ENCODE measurements around the gene SUGP1.

SUGP1 gene

DNA sequence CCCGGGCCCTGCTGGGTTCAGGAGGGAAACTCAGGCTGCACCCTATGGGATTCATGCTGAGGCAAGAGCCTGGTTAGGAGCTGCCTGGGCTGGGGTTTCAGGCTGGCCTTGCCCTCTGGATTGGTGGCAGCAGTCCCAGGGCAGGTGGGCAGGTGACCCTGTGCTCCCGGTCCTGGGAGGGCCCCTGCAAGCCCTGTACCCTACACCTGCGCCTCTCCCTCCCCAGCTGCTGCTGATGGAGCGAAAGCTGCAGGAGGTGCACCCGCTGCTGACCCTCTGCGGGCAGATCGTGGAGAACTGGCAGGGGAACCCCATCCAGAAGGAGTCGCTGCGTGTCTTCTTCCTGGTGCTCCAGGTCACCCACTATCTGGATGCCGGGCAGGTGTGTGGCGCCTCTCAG, 20.7 kb upstream of the SUGP1 start:
- no peak for DNase-seq

DNA sequence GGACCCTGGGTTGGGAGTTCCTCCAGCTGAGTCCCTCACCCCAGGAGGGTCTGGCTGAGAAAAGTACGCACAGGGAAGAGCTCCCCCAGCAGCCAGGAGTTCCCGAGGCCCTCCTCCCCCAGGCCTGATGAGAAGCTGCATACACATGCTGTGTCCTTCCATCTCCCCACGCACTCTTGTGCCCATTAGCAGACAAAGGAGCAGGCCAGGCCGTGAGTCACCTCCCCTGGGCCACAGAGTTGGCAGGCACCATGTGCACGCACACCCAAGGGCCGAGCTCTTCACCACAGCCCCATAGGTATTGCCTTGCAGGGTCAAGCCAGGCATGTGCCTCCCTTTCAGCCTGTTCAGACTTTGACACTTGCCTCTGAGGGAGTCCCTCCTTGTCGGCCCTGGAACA, 17.8 kb upstream of the SUGP1 start:
- no peak for DNase-seq

DNA sequence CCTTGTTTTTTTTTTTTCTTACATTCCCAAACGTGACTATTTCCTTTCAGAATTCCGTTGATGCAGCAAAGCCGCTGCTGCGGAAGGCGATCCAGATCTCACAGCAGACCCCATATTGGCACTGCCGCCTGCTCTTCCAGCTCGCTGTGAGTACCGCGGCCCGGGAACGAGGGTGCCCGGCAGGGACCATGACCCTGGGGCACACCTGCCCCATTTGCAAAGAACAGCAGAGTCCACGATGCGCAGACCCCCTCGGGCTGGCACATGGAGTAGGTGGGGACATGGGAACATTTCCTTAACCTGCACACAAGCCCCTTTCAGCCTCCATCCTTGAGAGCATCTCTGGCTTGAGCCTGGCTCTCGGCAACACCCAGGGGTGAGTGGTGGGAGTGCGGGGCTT, 16.8 kb upstream of the SUGP1 start:
- DNase-seq, result no peak

DNA sequence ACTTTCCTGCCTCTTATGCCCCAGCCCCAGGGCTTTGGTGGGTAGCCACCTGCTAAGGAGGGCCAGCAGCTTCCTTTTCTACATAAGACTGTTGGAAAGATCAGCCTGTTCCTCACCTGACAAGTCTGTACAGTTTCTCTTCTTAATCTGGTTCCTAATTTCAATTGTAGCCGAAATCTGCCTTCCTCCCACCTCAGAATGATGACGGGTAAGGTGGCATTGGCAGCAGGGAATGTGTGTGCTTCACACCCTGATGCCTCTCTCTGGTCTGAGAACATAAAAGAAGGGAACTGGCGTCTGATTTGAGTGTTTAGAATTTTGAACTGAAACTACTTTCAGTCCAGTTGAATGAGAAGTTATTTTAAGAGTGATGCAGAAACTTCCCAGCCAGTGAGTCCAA, 16.3 kb upstream of the SUGP1 start:
- no peak for DNase-seq

DNA sequence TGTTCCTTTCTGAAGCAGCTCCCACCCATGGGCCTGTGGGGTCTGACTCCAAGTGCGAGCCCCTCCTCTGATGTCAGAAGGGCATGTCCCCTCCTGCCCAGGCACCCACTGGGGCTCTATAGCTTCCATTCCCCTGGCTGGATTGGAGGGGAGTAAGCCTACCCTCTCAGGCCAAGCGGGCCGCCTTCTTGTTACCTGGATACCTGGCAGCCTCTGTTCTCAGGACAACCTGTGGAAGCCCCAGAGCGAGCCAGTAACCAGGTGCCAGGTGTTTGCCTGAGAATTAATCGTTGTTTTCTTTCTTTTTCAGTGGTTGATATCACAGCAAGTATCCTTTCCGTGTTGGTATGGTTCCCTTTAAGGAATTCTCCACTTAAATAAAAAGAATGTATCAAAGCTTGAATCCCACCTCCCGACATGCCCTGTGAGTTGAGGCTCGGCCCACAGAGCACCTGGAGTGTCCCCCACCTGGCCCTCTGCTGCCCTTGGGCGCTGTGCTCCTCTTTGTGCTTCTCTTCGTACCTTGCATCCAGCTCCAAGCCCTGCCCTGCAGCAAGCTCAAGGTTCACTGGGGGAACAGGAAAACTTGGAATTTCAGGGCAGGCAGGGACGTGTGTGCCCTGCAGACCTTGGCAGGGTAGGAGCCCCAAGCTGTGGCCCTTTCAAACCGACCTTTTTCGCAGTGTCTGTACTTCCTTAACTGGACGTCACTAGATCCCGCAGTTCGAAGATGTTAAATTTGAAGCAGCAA, 15.3 kb upstream of the SUGP1 start:
- DNase-seq, result no peak

DNA sequence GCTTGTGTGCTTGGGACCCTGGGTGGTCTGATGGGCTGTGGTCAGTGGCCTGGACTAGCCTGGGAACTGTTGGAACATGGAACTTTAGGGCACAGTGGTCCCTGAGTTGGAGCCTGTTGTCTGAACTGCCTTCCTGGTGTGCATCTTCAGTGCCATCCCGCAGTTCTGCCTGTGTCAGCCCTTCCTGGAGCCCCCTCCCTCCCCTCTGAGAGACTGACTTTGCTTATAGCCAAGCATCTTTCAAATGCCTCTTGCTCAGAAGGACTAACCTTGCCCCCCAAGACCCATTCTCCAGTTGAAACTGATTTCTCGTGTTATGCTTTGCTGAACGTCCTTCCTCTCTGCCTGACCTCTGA, 14.7 kb upstream of the SUGP1 start:
- no peak for DNase-seq

DNA sequence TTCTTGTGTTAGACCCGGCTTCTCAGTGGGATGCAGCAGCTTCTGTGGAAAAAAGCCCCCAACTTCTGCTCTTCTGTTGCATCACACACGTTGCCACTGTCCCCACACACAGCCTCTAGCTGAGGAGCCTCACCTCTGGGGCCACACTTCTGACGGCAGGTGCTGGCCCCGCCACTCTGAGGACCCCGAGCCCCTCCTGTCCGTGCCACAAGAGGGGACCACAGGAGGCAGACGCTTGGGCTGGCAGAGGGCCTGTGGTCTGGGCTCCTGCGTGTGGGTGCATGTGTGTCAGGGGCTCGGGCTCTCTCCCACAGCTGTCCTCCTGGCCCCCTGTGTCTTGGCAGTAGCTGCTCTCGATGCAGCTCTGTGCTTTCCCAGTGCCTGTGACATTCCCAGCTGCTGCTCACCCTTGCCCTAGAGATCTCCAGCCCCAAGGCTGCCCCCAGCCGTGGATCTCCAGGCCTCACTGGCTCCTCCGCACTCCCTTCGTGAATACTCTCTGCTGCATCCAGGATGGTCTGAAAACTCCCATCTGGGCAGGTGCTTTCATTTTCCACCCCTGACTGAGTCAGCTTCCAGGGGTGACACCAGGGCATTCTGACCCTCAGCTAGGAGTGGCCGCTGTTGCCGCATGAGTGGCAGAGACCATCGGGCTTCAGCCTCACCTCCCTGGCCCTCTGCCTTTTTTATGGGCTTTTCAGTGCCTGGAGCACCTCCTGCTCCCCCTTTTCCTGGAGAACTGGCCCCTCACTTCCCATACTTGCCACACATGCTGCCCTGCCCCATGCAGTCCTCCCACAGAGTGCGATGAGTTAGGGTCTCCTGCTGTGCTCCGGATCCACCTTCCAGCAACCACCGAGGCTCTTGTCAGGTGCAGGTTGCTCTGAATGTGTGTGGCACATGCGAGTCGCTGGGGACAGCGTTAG, 14.0 kb upstream of the SUGP1 start:
- no peak for DNase-seq

DNA sequence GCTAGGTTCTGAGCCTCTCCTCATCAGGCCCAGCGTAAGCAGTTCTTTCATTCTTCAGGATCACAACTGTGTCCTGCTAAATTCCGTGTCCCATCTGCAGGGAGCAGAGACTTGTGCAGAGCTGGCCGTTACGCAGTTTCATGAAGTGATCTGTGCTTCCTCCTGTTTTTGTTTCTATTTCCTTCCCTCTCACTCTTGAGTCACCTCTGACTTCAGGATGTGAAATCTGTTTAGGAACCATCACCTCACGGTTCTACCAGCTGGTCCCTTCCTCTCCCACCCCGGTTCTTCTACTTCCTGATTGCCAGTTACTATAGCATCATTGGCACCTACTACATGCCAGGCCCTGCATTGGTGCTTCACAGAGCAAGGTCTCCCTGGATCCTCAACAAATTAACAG, 8.8 kb upstream of the SUGP1 start:
- DNase-seq, result peak; percentile 28

DNA sequence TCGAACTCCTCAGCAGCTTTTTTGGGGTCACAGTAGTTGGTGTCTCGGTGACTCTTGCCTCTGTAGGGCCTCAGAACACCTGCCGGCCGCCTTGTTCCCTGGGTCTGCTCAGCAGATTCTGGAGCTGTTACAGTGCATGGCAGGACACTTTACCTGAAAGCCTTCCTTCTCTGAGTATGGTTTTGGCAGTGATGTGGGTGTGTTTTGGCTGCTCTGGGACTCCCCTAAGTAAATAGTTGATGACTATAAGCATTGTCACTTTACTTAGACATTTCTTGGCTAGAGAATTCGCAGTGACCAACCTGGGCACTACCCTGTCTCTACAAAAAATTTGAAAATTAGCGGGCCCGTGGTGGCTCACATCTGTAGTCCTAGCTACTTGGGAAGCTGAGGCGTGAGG, 7.4 kb upstream of the SUGP1 start:
- DNase-seq, result no peak

DNA sequence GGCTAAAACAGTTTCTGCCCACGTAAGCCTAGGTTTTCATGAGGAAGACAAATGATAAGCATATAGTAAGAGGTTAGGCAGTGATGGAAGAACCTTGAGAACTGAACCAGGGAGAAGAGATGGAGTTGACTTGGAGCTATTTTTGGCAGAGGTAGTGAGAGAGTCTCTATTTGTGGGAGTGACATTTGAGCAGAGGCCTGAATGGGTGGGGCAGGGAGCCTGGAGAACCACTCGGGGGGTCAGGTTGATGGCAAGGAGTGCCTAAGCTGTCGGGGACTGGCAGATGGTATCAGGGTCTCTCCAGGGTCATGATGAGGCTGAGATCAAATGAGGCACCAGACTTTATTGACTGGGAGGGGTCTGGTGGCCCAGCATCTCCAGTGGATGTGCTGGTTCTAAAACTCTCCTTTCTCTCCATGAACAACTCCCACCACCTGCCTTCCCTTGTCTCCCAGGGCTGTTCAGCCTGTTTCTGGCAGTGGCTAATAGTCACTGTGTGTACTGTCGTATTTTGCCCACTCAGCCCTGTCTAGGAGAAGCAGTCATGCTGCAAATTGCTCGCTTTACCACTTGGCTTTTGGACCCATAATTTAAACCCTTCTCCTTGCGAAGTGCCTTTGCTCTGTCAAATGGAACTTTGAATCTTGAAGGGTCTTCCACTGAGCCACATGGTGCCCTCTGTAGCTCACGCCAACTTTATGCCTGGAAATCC, 3.9 kb upstream of the SUGP1 start:
- no peak for DNase-seq

DNA sequence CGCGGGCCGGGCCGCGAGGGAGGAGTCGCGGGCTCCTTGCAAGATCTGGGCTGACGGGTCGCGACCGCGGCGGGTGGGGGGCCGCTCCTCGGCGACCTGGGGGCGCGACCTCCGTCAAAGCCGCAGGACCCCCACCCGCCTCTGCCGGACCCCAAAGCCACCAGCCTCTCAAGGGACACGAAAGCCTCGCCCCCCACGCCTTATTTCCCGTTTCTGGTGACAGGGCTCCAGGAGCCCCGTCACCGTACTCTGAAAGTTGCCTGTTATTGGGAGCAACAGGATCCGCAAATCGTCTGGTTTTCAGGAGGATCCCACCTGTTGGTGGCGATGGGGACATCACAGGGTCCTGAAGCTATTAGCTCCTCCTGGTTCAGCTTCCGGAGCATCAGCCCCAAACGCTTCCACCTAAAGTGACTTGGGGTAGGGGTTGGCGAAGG, 850 bp upstream of the SUGP1 start:
- peak; percentile 56 for DNase-seq

DNA sequence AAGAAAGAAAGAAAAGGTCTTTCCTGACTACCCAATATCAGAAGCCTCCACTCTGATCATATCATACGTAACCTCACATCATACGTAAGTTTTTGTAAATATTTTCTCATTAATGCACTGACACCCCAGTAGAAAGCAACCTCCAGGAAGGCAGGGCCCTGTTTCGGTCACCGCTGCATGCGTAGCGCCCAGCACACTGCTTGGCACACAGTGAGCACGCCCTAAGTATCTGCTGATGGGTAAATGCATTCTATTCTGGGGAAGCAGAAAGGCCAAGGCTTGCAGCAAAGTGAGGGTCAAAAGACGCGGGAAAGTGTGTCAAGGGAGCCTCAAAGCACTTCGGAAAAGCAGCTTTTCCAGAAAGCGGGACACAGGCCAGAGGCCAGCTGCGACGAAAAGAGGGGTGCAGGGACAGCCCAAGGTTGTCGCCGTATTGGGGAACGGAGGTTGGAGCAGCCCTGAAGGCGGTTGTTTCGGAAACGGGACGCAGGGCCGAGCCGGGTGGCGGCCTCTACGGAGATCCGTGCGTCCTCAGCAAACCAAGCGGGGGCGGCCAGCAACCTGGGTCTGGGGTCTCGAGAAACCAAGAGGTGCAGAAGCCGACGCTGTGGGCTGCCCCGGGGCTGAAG, 463 bp downstream of the SUGP1 start:
- peak; percentile 39 for DNase-seq

DNA sequence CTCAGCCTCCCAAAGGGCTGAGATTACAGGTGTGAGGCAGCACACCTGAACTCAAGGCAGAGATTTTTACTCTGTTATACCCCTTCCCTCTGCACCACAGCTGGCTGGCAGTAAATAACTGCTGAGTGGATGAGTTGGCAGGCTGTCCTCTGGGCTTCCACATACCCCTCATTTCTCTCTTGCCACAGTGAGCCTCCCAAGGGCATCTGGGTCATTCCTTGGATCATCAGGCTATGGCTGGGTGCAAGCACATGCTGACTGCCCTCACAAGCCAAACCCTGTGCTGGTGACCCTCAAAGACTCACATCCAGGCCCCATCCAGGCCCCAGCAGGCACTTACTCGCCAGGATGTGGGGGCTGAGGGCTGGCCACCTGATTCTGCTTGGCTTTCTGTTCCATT, 4.2 kb downstream of the SUGP1 start:
- DNase-seq, result no peak

DNA sequence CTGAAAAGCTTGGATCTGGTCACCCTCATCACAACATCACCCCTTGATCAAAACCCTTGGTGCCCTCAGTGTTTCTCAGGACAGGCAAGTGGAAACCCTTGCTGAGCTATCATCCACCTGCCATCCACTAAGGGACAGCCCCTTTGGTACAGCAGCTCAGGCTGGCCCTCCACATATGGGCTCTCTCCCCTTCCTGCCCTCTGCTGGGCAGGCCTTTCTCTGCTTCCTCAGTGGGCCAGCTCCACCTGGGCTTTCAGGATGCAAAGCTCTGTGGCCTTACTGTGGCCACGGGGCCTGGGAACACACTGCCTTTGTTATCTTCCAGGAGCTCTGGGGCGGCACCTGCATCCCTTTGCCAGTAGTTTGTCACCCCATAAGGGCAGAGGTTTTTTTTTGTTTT, 4.9 kb downstream of the SUGP1 start:
- peak; percentile 9 for DNase-seq

DNA sequence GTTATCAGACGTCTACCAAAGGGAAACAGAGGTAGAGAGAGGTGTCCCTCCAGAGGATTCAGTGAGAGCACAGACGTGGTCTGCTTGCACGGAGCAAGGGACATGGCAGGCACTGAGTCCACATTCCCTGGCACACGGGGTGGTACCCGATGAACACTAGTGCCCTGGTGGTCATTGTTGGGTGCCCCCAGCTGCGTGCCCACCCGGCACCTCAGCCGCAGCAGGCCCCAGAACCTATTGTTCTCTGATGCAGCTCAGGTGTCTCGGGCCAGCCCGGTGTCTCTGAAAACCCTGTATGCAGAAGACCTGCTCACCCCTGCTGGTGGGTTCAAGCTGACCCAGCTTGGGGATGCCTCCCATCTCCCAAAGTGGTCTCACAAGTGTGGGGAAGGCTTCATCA, 11.9 kb downstream of the SUGP1 start:
- DNase-seq, result no peak

DNA sequence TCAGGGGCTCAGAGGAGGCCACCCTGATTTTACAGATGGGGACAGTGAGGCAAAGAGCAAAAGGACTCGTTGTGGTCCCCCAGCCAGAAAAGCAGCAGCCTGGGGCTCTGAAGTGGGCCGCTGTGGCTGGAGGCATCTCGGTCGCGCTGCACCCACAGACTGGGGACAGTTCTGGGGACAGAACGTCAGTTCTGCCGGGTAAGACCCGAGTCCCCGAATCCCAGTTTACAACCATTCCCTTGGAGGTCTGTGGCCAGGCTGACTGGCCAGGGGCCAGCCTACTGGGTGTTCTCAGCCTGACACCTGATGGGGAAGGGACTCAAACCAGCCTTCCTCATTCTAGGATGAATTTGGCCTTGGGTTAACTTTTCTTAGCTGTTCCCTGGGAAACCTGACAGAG, 14.1 kb downstream of the SUGP1 start:
- DNase-seq, result no peak

DNA sequence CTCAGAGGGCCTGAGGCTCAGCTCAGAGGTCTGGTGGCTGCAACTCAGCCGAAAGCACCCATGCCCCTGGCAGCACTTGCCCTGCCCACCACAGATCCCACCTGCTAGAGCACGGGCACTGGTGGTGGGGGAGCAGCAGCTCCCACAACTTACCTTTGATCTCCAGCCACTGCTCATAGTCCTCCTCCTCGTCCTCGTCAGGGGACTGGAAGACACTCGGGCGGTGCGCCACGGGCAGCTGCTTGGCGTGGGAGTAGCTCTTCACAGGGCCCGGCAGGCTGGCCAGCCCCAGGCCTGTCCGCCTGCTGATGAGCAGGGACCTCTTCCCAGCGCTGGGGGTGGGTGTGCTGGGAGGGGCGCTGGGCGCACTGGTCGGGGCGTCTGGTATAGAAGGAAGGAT, 14.6 kb downstream of the SUGP1 start:
- no peak for DNase-seq

DNA sequence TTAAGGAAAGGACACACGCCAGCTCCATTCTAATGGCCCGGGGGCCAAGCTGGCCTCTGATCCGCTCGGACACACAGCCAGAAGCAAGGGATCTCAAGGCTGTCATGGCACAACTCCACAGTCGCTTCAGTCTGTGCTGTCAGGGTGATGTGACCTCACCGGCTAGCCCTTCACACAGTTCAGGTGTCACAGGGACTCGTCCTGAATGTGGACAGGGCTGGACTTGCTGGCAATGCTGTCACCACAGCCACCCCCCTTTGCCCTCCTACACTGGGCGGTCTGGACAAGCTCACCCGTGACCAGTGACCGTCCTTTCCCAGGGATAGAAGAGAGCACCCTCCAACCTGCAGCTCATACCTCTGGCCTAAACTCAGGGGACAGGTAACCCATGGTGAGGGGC, 15.2 kb downstream of the SUGP1 start:
- no peak for DNase-seq

DNA sequence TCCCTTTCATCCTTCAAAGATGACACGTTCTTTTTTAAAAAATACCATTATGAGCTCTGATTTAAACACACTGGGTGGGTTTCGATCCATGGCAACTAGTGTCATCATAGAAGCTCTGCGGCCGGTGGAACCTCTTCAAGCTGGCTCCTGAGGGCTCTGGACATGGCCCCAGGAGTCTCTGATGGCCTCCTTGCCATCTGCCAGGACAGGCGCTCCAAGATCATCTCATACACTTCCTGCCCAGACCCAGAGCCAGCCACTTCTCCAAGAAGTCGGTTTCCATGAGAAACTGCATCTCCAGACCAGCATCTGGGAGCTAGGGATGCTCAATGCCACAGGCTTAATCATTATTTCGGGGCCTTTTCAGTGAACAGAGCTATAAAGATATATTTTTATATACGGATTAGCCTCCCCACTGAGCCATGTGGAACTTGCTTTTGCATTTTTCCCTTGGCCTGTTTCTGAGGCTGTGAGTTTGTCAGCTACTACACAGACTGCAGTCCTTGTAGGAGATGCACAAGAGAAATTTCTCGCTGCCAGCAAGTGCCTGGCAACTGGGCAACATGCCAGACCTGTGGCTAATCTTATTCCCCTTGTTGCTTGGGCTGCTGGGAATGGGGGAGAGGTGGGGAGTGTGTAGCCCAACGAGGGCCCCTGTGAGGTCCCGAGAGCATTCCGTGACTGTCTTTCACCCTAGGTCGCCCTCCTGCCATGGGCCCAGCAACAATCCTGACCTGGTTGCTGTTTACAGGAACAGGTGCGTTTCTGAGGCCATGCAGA, 15.9 kb downstream of the SUGP1 start:
- DNase-seq, result peak; percentile 22

DNA sequence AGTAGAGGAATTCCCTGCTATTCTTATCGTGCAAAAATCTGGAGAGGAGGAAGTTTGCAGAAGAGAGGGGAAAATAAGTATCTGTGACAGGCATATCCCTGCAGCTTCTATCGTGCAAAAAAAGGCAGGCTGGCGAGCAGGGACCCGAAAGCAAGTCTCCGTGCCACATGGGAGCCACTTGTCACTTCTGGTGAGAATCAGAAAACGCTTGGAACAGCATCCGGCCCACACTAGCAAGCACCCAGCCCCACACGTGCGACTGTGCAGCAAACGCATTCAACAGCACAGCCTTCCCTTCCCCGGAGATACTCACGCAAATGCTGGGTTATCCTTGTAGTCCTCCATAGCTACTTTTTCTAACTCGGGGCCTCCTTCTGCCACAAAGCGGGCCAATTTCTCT, 16.9 kb downstream of the SUGP1 start:
- no peak for DNase-seq

DNA sequence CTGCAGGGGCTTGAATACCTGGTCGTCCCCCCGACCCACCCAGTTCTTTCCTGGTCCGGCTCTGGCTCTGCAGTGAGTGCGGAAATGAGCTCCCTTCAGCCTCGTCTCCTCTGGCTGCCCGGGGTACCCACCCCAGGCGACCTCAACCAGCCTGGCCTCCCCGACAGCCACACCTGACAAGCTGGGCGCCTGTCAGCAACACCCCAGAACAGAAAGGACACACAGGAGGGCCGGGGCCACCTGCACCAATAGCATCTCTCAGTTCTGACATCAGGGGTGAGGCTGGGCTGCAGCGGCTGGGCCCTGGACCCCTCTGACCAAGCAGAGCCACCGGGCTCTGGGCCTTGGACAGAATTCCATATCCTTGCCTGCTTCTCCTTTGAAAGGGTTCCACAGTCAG, 19.7 kb downstream of the SUGP1 start:
- DNase-seq, result no peak

DNA sequence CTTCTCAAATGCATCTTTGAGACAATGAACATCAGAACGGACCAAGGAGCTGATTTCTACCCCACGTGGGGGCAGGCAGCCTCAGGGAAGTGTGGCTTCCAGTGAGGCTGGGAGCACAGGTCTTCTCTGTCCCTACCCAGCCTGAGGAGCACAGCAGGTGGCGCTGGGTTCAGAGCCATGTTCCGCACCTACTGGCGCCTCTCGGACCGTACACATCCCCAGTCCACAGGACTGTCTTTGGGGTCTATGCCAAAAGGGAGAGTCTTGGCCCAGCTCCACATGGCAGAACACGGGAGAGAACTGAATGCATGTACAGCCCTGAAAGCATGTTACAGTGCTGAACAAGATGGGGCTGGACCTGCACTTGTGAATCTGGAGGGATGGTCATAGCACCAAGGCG, 22.6 kb downstream of the SUGP1 start:
- no peak for DNase-seq
